Peyer's patch (tissue), 4 donors: ENCODE measurements around the gene ZFP64.

Experiments used
- CTCF ChIP-seq, 6 experiments: fragments of 450-650 bp in 4 of 6; fragments of 200-600 bp in 2 of 6; sonication (generic) in 1 of 6; IDR thresholded peaks; one replicate each; pipeline ENCODE4 v1.5.1; 2017 to 2019; ENCODE audit warnings: antibody characterized with exemption in 6 of 6, mild to moderate bottlenecking in 3 of 6, moderate library complexity in 1 of 6
- POLR2A ChIP-seq, 2 donors: fragments of 450-650 bp; IDR thresholded peaks; one replicate each; pipeline ENCODE4 v1.5.1; 2017; ENCODE audit warnings: antibody characterized with exemption in 2 of 2, mild to moderate bottlenecking in 2 of 2, moderate library complexity in 2 of 2

- TF ChIP-seq CTCF (IDR thresholded peaks at IDR 0.05) (no peak), POLR2A (IDR thresholded peaks at IDR 0.05) (no peak)
Observed at GRCh38 chr20:52118696-52119095, 72.9 kb downstream of the ZFP64 start.
